Neural cell (in vitro differentiated cells): Measurements from ENCODE around the gene NOSIP.

Experiments used
- CTCF ChIP-seq: fragments of 450-650 bp; IDR thresholded peaks from 2 replicates; pipeline ENCODE4 v1.5.1; 2014; ENCODE audit warnings: antibody characterized with exemption, mild to moderate bottlenecking, moderate library complexity; ENCODE audit not compliant: poor library complexity, severe bottlenecking
- EZH2 ChIP-seq: fragments of 200-600, 300-800 bp; shearing (Covaris generic), sonication (generic); IDR thresholded peaks from 2 replicates; pipeline ENCODE4 v1.6.1; 2014; ENCODE audit warnings: antibody characterized with exemption, low read length, borderline replicate concordance, mild to moderate bottlenecking; ENCODE audit not compliant: insufficient read depth, poor library complexity, severe bottlenecking

- TF ChIP-seq CTCF (no peak), EZH2 (no peak)
Measured at GRCh38 chr19:49626226-49626625, 45.9 kb upstream of the NOSIP start.
